Endothelial cell of umbilical vein (primary cell): ENCODE data around the gene TBX5. TPM values are rescaled to one million over a fixed set of nuclear protein-coding genes. Genes with fewer than 3 reads are reported as not detected.

Experiments used
- BruUV-seq: library from RNA; stranded (reverse); fragments of 400-500 nt; replicated peaks from 2 replicates; lab custom pipeline; 2021; lab: Mats Ljungman, UMichigan
- CTCF ChIA-PET: fragments of 300-600, 350-600 bp; sonication (Branson Sonifier 250); formaldehyde crosslinking; loops from one replicate; lab custom pipeline; 2021; ENCODE audit warnings: antibody characterized with exemption, inconsistent platforms; lab: Charles Lee
- POLR2A ChIA-PET: fragments of 300-600, 350-600 bp; sonication (Branson Sonifier 250); formaldehyde crosslinking; loops from one replicate; lab custom pipeline; 2021; ENCODE audit warnings: antibody characterized with exemption, inconsistent platforms; lab: Charles Lee
- DNase-seq: peaks from one replicate; pipeline ENCODE4 v3.0.0-alpha.2; 2011; ENCODE audit warnings: low read depth, low spot score
- FAIRE-seq: peaks from 2 replicates; lab custom pipeline; 2011; peaks lifted over from hg19 to GRCh38; lab: Jason Lieb, UNC
- H2AFZ ChIP-seq: 2 replicates; pipeline ENCODE4 v1.6.0; 2012; ENCODE audit warnings: low read depth, low read length, control low read depth, inconsistent platforms
- H3K27ac ChIP-seq: 2 replicates; pipeline ENCODE4 v1.5.1; 2011; ENCODE audit warnings: low read depth, mild to moderate bottlenecking, control low read depth, low read length, moderate library complexity; ENCODE audit not compliant: insufficient read depth
- H3K27me3 ChIP-seq, 2 experiments: 2 replicates each; pipeline versions ENCODE4 v1.6.0 to v1.6.1; 2011; ENCODE audit warnings: low read length in 2 of 2, mixed read lengths in 1 of 2; ENCODE audit not compliant: control insufficient read depth in 2 of 2, insufficient read depth in 2 of 2
- H3K36me3 ChIP-seq, 2 experiments: 2 replicates in 1 of 2; 3 replicates in 1 of 2; pipeline ENCODE4 v1.5.1; 2011; ENCODE audit warnings: low read length in 2 of 2, mild to moderate bottlenecking in 1 of 2, moderate library complexity in 1 of 2; ENCODE audit not compliant: control insufficient read depth in 2 of 2, insufficient read depth in 2 of 2; ENCODE audit errors: extremely low read depth in 1 of 2
- H3K4me1 ChIP-seq: 3 replicates; pipeline ENCODE4 v1.5.1; 2011; ENCODE audit warnings: mild to moderate bottlenecking, low read length; ENCODE audit not compliant: control insufficient read depth, insufficient read depth; ENCODE audit errors: extremely low read depth
- H3K4me2 ChIP-seq: 2 replicates; pipeline ENCODE4 v1.6.1; 2011; ENCODE audit warnings: low read length, control low read depth, mixed read lengths; ENCODE audit not compliant: insufficient read depth
- H3K4me3 ChIP-seq, 3 experiments: fragments of 200-600 bp in 1 of 3; sonication (generic), shearing (Covaris generic) in 1 of 3; replicated peaks in 1 of 3; 2 replicates each; pipeline ENCODE4 v1.5.1; 2011 to 2016; ENCODE audit warnings: control low read depth in 3 of 3, low read length in 3 of 3, mild to moderate bottlenecking in 2 of 3, inconsistent platforms in 1 of 3, low read depth in 1 of 3, moderate library complexity in 1 of 3; ENCODE audit not compliant: insufficient read depth in 1 of 3
- H3K79me2 ChIP-seq: 2 replicates; pipeline ENCODE4 v1.6.0; 2012; ENCODE audit warnings: low read length, inconsistent platforms; ENCODE audit not compliant: control insufficient read depth, insufficient read depth
- H3K9ac ChIP-seq: replicated peaks from 2 replicates; pipeline ENCODE3; 2011; ENCODE audit warnings: low read length, control low read depth; ENCODE audit not compliant: insufficient read depth; ENCODE audit errors: extremely low read depth
- H3K9me1 ChIP-seq: replicated peaks from 3 replicates; pipeline ENCODE4 v1.6.0; 2011; ENCODE audit warnings: mild to moderate bottlenecking, low read length; ENCODE audit not compliant: control insufficient read depth, insufficient read depth; ENCODE audit errors: extremely low read depth
- H3K9me3 ChIP-seq: replicated peaks from 2 replicates; pipeline ENCODE4 v1.5.1; 2012; ENCODE audit warnings: low read length, inconsistent platforms; ENCODE audit not compliant: control insufficient read depth, insufficient read depth
- H4K20me1 ChIP-seq: replicated peaks from 2 replicates; pipeline ENCODE3; 2011; ENCODE audit warnings: mild to moderate bottlenecking, low read length; ENCODE audit not compliant: control insufficient read depth, insufficient read depth; ENCODE audit errors: extremely low read depth
- EZH2 ChIP-seq: IDR thresholded peaks from 2 replicates; pipeline ENCODE4 v1.6.1; 2012; ENCODE audit warnings: borderline replicate concordance, low read depth, mild to moderate bottlenecking, moderate library complexity, low read length, inconsistent platforms; ENCODE audit not compliant: severe bottlenecking
- GATA2 ChIP-seq: IDR thresholded peaks from 2 replicates; pipeline ENCODE4 v1.7.0; 2011; ENCODE audit warnings: low read depth, mild to moderate bottlenecking, moderate library complexity, mixed read lengths, low read length; ENCODE audit not compliant: insufficient read length, insufficient read depth
- MYC ChIP-seq: IDR thresholded peaks from one replicate; pipeline ENCODE4 v1.6.1; 2011; ENCODE audit warnings: mild to moderate bottlenecking, low read depth, low read length
- POLR2AphosphoS5 ChIP-seq: IDR thresholded peaks from 2 replicates; pipeline ENCODE4 v1.6.1; 2012; ENCODE audit warnings: low read depth, mild to moderate bottlenecking, control low read depth, low read length, moderate library complexity; ENCODE audit not compliant: insufficient read depth
- dilution Hi-C: fragments of 300-500 bp; cut with MboI; formaldehyde crosslinking; loops from one replicate; pipeline ENCODE4 v1.15.0; 2019; ENCODE audit warnings: low sequenced_read_pairs; ENCODE audit not compliant: extremely low pct_ligation_motif_present
- intact Hi-C: fragments of 100-400 bp; cut with micrococcal nuclease; formaldehyde crosslinking; loops from one replicate; pipeline ENCODE4 v1.10.0; 2022
- polyA plus RNA-seq, 4 experiments: library from polyadenylated mRNA; depleted of rRNA in 3 of 4; stranded (reverse) in 3 of 4; unstranded in 1 of 4; fragments of >200 nt; gene quantifications; 2 replicates each; pipeline versions ENCODE4 v1.2.1 to v1.2.3, GENCODE V29; 2011 to 2012; ENCODE audit warnings: missing spikeins in 1 of 4
- total RNA-seq: library from RNA; stranded (reverse); gene quantifications from 2 replicates; pipeline ENCODE4 v1.2.3, GENCODE V29; 2021
- TF ChIP-seq, protein P1 (sequence below): IDR thresholded peaks from 2 replicates; pipeline ENCODE4 v1.6.1; 2011; ENCODE audit not compliant: insufficient read depth, insufficient read length
- TF ChIP-seq, protein P2 (sequence below), 2 donors: IDR thresholded peaks; 1 replicate in 1 of 2; 2 replicates in 1 of 2; pipeline ENCODE4 v1.5.1; 2011; ENCODE audit warnings: low read length in 2 of 2, mild to moderate bottlenecking in 2 of 2, moderate library complexity in 2 of 2, control low read depth in 1 of 2, inconsistent platforms in 1 of 2, low read depth in 1 of 2; ENCODE audit not compliant: insufficient read depth in 1 of 2; ENCODE audit errors: extremely low read depth in 1 of 2

TBX5 gene
- total and polyA plus RNA-seq, 2 donors (not counting 3 experiments of a cell fraction or from before 2014, with no cell fraction given) = not detected

DNA sequence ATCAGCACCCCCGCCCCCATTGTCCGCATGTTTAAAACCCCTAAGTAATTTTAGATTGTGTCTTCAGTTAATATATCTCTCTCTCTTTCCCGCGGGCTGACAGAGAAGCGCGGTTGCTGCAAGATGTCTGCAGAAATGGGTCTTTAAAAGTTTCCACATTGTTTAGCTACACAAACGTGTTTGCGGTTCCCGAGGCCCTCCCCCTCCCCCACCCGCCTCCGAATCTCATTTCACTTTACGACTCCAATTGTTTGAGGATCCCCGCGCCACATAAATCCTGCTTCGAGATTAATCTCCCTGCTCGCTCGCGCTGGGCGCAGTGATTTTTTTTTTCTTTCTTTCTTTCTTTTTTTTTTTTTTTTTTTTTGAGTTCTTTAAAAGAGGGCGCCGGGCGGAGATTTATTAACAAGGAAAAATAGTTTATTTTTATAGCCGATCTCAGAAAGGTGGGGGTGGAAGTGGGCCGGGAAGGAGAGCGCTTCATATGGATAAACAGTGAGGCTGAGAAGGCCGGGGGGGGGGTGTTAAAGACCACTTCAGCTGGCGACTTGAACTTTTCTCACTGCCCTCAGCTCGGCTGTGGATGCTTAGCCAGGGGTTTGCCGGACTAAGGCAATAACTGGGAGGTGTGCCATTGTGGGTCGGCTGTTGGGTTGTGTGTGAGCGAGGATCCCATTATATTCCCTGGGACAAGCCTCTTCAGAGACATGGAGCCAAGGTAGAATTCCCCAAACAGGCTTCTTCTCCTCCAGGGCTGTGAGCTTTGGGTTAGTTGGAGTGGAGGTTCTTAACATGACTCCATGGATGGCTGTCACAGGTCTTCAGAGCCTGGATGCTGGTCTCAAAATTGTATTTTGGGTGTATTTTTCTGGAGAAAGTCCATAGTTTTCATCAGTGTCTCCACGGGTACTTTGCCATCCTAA, 39.7 kb upstream of the TBX5 start:
- no peaks in the 10 kb centered on the region for H3K4me1 ChIP-seq
- no peaks in the 10 kb centered on the region for H3K79me2 ChIP-seq
- peaks cover 48 to 60% of the 10 kb centered on the region in 2 experiments for H3K27me3 ChIP-seq
- no peak overlapping the region for H3K9ac ChIP-seq
- H3K9me3 ChIP-seq = no peaks in the 10 kb centered on the region
- H4K20me1 ChIP-seq = no peaks in the 10 kb centered on the region
- TF ChIP-seq GATA2 (no peak), EZH2 (no peak), POLR2AphosphoS5 (no peak), MYC (no peak)
- TF ChIP-seq, protein P1, sequence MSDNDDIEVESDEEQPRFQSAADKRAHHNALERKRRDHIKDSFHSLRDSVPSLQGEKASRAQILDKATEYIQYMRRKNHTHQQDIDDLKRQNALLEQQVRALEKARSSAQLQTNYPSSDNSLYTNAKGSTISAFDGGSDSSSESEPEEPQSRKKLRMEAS = no peak
- TF ChIP-seq, protein P2, sequence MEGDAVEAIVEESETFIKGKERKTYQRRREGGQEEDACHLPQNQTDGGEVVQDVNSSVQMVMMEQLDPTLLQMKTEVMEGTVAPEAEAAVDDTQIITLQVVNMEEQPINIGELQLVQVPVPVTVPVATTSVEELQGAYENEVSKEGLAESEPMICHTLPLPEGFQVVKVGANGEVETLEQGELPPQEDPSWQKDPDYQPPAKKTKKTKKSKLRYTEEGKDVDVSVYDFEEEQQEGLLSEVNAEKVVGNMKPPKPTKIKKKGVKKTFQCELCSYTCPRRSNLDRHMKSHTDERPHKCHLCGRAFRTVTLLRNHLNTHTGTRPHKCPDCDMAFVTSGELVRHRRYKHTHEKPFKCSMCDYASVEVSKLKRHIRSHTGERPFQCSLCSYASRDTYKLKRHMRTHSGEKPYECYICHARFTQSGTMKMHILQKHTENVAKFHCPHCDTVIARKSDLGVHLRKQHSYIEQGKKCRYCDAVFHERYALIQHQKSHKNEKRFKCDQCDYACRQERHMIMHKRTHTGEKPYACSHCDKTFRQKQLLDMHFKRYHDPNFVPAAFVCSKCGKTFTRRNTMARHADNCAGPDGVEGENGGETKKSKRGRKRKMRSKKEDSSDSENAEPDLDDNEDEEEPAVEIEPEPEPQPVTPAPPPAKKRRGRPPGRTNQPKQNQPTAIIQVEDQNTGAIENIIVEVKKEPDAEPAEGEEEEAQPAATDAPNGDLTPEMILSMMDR (IDR thresholded peaks at IDR 0.05; ENCODE audit: extremely low read depth in 1 of 2, insufficient read depth in 1 of 2, low read depth in 1 of 2, low read length in 2 of 2) = no peak
- intact Hi-C loops = no loop called here
- BruUV-seq = no TSS peak
- ChIA-PET POLR2A (no interaction called here), CTCF (no interaction called here)
- DNase-seq (no peak), FAIRE-seq (no peak)
- no peak overlapping the region for H2AFZ ChIP-seq
- H3K27ac ChIP-seq = no peak overlapping the region
- H3K4me3 ChIP-seq = no peak overlapping the region
- H3K36me3 ChIP-seq = no peaks in the 10 kb centered on the region
- no peak overlapping the region for H3K4me2 ChIP-seq
- H3K9me1 ChIP-seq = no peaks in the 10 kb centered on the region
- dilution Hi-C loops = no loop called here
